SK-N-DZ (cell line): ENCODE data around the gene RBMS1.

Source experiments
- DNase-seq: peaks from one replicate; pipeline ENCODE4 v3.0.0-alpha.2; 2015; ENCODE audit warnings: low spot score

The RBMS1 gene

GRCh38 chr2:160225722-160226121 lies 267.9 kb downstream of the RBMS1 start:
- DNase-seq, result no peak

DNA sequence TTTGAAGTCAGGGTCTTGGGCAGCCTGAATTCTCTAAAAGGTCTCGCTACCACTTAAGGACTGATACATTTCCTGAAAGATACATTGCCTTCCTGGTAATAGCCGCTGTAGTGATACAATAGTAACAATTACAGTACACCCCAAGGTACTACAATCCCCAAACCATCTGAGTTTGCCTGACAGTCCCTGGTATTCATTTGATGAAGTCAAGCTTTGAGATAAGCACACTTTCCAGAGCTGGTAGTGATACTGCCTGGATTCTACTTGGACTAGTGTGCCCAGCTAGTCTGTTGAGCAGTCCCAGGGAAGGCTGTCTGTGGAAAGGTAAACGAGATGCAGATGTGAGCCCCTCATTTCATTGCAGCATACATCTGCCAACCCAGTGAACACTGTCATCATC lies 269.1 kb downstream of the RBMS1 start:
- no peak for DNase-seq

DNA sequence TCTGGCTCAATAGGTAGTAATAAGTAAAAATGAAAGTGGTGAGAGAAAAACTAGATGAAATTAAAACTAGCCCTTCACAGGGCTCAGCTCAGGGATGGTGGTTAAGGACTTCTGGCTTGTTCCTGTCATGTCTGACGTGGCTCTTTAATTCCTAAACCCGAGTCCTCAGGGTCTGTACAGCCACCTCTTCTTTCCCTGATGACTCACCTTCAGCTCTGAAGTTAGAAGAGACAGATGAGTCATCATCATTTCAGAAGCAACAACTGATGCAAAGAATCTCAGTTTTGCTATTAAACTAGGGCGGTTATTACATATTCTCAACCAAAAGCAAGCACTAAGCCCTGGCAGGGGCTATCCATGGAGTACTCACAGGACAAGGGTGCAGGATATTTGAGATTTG lies 269.5 kb downstream of the RBMS1 start:
- DNase-seq, result no peak

GRCh38 chr2:160223560-160223959 lies 270.0 kb downstream of the RBMS1 start:
- no peak for DNase-seq

DNA sequence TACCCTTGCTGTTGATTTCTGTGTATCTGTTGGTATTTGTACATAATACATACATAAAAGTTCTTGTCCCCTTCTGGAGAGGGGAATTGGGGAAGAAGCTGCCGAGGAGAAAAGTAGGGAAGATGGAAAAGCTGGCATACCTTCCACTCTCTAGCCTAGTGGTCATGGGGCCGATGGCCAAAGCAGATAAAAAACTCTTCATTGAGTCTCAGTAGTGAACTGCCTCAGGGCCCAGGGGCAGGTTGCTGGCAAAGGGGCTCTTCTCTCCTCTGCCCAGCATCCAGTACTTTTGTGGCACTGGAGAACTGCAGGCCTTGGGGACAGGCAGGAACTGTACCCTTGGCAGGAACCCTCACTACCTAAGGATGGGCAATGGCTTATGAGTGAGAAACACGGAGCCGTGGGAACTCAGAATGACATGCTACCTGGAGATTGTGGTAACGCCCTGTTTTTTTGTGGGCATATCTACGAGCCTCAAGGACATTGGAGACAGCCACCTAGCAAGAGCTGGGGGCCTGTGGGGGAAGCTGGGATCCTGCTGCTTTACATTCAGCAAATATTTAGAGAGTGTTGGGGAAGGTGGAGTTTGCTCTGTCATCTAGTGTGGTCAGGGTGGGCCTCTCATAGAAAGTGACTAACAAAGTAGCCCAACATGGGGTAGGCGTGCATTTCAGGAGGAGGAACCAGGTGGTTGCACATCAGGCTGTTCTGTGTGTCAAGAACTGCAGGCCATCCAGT lies 270.9 kb downstream of the RBMS1 start:
- no peak for DNase-seq
